ENCODE data around the gene MLLT6.
"Not testable (repeated sequence)": the region's sequence is repeated elsewhere in the genome, so short reads cannot be mapped to it uniquely, and the experiment has no call there.

The MLLT6 gene

GRCh38 chr17:38707678-38708351, 2.7 kb downstream of the MLLT6 start:
- DNase-seq (ENCODE audit: low spot score) = no peak

DNA sequence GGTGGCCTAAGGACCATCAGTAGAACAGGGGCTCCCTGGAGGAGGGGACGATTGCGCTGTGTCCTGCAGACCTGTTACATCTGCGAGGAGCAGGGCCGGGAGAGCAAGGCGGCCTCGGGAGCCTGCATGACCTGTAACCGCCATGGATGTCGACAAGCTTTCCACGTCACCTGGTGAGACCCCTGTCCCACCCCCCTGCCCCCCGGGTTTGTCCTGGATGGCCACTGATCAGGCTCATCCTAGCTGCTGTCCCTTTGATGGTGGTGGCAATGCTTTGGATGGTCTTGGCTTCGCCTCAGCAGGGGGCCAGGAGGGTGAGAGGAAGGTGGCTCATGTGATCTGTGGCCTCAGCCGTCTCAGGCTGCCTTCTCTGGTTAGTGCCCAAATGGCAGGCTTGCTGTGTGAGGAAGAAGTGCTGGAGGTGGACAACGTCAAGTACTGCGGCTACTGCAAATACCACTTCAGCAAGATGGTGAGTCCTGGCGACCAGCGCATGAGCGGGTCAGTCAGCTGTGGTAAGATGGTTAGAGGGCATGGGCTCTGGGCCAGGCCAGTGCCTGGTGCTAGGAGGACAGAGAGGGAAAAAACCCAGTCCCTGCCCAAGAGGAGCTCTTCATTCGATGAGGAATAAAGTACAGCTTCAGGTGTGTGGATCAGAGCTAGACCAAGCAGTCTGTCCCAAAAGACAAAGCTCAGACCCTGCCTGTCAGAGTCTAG, 4.2 kb downstream of the MLLT6 start:
- DNase-seq (ENCODE audit: low spot score) = no peak

- no peak for DNase-seq (ENCODE audit: low spot score)
Measured at GRCh38 chr17:38709864-38710603, 5.0 kb downstream of the MLLT6 start.

DNA sequence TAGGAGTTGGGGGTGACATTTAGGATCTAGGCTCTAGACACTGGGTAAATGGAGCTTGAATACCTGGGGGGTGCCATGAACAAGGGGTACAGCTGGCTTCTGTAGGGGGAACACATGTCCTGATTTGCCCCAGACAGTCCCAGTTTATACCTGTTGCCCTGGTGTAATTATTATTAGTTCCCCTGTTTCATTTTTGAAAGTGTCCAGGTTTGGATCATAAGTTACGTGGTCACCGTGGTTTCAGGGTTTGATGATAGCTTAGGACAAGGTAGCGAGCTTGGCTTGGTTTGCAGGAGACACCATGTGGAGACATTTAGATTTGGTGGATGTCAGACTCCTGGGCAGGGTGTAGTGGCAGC, 5.5 kb downstream of the MLLT6 start:
- DNase-seq (ENCODE audit: low spot score) = no peak

GRCh38 chr17:38710985-38711384, 5.9 kb downstream of the MLLT6 start:
- DNase-seq (ENCODE audit: low spot score) = no peak

- DNase-seq (ENCODE audit: low spot score) = no peak
Measured at GRCh38 chr17:38711792-38712571, 6.9 kb downstream of the MLLT6 start.

GRCh38 chr17:38712593-38712992, 7.5 kb downstream of the MLLT6 start:
- DNase-seq (ENCODE audit: low spot score) = no peak

- DNase-seq (ENCODE audit: low spot score) = no peak
Measured at GRCh38 chr17:38713456-38714075, 8.5 kb downstream of the MLLT6 start.

DNA sequence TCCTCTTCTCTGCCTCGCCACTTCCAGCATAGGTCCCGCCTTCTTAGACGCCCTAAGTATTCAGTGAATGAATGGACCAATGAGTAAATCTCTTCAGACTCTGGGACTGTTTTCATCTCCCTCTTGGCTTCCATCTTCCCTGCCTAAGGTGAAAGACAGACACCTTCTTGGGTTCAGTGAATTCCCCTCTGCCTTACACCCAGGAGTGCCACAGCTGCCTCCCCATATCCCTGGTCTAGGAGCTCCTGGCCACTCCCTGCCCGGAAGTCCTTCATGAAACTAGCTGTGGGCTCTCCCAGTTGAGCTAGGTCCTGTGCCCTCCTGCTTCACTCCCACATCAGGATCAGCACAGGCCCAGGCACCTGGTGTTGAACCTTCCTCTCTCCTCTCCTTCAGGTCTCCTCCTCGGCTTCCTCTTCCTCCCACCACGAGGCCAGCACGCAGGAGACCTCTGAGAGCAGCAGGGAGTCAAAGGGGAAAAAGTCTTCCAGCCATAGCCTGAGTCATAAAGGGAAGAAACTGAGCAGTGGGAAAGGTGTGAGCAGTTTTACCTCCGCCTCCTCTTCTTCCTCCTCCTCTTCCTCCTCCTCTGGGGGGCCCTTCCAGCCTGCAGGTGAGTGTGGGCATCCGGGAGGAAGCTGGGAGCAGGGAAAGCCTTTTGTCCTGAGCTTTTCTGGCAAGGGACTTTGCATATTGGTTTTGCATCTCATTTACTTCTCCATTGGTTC, 10.3 kb downstream of the MLLT6 start:
- DNase-seq (ENCODE audit: low spot score) = no peak

- DNase-seq (ENCODE audit: low spot score) = no peak
Measured at GRCh38 chr17:38716368-38717005, 11.4 kb downstream of the MLLT6 start.

GRCh38 chr17:38717139-38717745, 12.2 kb downstream of the MLLT6 start:
- DNase-seq (ENCODE audit: low spot score) = no peak

GRCh38 chr17:38719289-38719942, 14.3 kb downstream of the MLLT6 start:
- no peak for DNase-seq (ENCODE audit: low spot score)

DNA sequence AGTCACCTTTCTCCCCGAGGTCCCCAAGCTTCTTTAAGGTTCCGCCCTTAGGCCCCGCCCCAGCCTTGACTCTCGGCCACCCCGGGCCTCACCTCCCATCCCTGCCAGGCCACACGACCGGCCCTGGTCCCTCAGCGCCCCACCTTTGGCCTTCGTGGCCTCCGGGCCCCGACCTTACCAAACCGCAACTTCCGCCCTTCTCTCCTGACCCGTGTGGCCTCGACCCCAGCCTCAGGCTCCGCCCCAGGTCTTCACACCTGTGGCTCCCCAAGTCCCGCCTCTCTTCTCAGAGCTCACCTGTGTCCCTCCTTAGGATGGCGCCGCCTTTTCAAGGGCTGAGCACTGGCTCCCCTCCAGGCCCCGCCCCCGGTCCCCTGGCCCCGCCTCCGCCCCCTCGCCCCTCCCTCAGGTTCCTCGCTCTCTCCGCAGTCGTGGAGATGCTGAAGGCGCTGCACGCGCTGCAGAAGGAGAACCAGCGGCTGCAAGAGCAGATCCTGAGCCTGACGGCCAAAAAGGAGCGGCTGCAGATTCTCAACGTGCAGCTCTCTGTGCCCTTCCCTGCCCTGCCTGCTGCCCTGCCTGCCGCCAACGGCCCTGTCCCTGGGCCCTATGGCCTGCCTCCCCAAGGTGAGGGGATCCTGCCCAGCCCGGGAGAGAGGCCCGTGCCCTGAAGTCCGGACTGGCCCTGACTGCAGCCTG, 15.0 kb downstream of the MLLT6 start:
- no peak for DNase-seq (ENCODE audit: low spot score)

- no peak for DNase-seq (ENCODE audit: low spot score)
Measured at GRCh38 chr17:38720941-38721340, 15.9 kb downstream of the MLLT6 start.

GRCh38 chr17:38721802-38722201, 16.7 kb downstream of the MLLT6 start:
- no peak for DNase-seq (ENCODE audit: low spot score)

- DNase-seq (ENCODE audit: low spot score) = no peak
Measured at GRCh38 chr17:38724337-38724988, 19.4 kb downstream of the MLLT6 start.

DNA sequence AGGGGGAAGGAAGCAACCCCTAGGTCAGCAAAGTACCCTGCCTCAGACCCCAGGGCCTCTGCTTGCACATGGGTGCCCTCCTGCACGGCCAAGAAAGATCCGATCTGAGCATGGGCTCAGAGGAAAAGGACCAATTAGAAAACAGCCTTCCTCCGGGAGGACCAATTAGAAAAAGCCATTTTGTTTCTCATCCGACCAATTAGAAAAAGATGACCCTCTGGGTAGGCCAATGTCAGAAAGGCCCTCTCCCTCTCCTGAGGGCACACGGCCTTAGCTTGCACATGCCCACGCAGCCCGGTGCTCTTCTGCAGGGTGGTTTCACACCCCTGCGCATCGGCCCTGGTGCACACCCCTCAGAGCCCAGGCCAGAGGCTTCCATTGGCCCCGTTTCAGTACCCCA, 20.0 kb downstream of the MLLT6 start:
- no peak for DNase-seq (ENCODE audit: low spot score)

GRCh38 chr17:38726145-38726544, 21.1 kb downstream of the MLLT6 start:
- DNase-seq (ENCODE audit: low spot score) = not testable (repeated sequence)

DNA sequence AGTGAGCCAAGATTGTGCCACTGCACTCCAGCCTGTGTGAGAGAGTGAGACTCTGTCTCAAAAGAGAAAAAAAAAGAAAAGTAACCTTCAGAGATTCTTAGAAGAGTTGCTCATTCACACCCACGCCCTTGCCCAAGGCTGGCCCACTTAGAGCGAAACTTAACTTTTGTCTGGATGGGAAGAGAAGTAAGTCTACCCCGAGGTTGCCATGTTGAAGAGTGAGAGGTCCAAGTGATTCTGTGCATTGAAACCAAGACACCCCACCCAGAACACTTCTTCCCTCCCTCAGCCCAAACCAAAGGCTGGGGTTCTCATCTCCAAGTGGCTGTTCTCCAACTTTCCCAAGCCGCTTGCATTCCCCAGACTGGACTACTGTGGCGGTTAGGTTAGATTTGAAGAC, 22.7 kb downstream of the MLLT6 start:
- DNase-seq (ENCODE audit: low spot score) = no peak
